ENCODE results near the gene MBNL1.

DNA sequence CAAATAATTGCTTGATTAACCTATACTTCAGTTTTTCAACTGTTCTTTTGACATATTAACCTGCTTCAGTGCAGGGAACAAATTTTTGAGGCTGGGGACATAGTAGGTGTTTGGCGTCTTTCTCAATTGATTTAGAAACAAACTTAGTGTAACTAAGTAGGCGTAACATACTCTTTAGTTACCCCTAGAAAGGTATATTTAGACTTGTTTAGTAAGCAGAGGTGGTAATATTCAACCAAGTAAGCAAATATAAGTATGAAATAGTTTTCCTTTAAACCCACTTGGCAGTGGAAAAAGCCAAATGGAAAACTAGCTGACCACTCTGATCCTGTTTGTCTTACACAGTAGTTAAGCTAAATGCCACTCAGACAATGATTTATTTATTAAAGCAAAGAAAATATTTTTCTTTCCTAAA is 113.2 kb downstream of the MBNL1 start:
- TF ChIP-seq EZH2 (IDR thresholded peaks at IDR 0.05) (no peak), POLR2AphosphoS5 (IDR thresholded peaks at IDR 0.05; ENCODE audit: borderline replicate concordance, low read depth, low read length) (no peak), FOXP2 (optimal IDR thresholded peaks at IDR 0.05; ENCODE audit: control extremely low read depth, extremely low read length, insufficient read depth) (no peak)
